ENCODE results near the gene GPR146. TPM values are rescaled to one million over a fixed set of nuclear protein-coding genes. Genes with fewer than 3 reads are reported as not detected.

The GPR146 gene
- total RNA-seq, 1 donor from 2014 or later: 36.1 TPM

DNA sequence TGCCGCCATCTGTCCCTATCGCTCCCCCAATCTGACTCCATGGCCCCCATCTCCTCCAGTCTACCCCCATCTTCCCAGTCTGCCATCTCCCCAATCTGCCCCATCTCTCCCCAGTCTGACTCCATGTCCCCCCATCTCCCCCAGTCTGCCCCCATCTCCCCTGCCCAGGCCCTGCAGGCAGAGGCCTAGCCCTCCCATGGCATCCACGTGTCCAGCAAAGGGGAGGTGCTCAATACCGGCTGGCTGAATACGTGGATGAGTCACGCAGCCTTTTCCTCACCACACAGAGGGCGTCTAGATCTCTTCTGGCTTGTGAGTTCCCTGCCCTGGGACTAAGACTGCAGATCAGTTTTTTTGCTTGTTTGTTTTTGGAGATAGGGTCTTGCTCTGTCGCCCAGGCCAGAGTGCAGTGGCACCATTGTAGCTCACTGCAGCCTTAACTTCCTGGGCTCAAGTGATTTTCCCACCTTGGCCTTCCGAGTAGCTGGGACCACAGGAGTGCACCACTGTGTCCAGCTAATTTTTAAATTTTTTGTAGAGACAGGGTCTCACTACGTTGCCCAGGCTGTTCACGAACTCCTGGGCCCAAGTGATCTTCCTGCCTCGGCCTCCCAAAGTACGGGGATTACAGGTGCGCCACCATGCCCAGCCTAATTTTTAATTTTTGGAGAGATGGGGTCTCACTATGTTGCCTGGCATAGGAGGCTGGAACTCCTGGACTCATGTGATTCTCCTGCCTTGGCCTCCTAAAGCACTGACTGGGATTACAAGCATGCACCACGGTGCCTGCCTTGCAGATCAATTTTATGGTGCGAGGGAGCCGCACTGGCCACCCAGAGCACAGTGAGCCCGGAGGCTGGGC is 15.3 kb upstream of the GPR146 start:
- Histone ChIP-seq H3K27me3 (no peaks in the 10 kb centered on the region), H3K27ac (peak overlapping the region; percentile 97), H3K36me3 (peaks cover 0 to 4% of the 10 kb centered on the region in 2 donors), H3K4me1 (peaks cover 43% of the 10 kb centered on the region), H3K9me3 (no peaks in the 10 kb centered on the region), H3K4me3 (peak overlapping the region; percentile 62 to 82)
- intact Hi-C loops (cut with DNase I): loop anchor here (2.0 to 10.0 kb wide), 2 partner anchors 36 to 1686 kb away; no protein-coding TSS in a partner anchor
- peak in 1 of 2 donors; percentile 96 for DNase-seq (ENCODE audit: extremely low spot score in 2 of 2)
- TF ChIP-seq POLR2AphosphoS5 (IDR thresholded peaks at IDR 0.05; ENCODE audit: insufficient read depth in 1 of 2, low read depth in 1 of 2): peak in 1 of 2 donors; percentile 81
- TF ChIP-seq, protein P1, sequence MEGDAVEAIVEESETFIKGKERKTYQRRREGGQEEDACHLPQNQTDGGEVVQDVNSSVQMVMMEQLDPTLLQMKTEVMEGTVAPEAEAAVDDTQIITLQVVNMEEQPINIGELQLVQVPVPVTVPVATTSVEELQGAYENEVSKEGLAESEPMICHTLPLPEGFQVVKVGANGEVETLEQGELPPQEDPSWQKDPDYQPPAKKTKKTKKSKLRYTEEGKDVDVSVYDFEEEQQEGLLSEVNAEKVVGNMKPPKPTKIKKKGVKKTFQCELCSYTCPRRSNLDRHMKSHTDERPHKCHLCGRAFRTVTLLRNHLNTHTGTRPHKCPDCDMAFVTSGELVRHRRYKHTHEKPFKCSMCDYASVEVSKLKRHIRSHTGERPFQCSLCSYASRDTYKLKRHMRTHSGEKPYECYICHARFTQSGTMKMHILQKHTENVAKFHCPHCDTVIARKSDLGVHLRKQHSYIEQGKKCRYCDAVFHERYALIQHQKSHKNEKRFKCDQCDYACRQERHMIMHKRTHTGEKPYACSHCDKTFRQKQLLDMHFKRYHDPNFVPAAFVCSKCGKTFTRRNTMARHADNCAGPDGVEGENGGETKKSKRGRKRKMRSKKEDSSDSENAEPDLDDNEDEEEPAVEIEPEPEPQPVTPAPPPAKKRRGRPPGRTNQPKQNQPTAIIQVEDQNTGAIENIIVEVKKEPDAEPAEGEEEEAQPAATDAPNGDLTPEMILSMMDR (IDR thresholded peaks at IDR 0.05): no peak

GRCh38 chr7:1029637-1030443 is 14.5 kb upstream of the GPR146 start:
- intact Hi-C loops (cut with DNase I): loop anchor here (2.0 to 10.0 kb wide), 2 partner anchors 35 to 1685 kb away; no protein-coding TSS in a partner anchor
- Histone ChIP-seq H3K36me3 (peaks cover 0 to 4% of the 10 kb centered on the region in 2 donors), H3K27me3 (no peaks in the 10 kb centered on the region), H3K27ac (peak overlapping the region; percentile 97), H3K4me3 (no peak overlapping the region), H3K9me3 (no peaks in the 10 kb centered on the region), H3K4me1 (peaks cover 40% of the 10 kb centered on the region)
- TF ChIP-seq POLR2A (IDR thresholded peaks at IDR 0.05) (no peak), POLR2AphosphoS5 (IDR thresholded peaks at IDR 0.05; ENCODE audit: insufficient read depth in 1 of 2, low read depth in 1 of 2) (no peak)
- no peak for DNase-seq (ENCODE audit: extremely low spot score in 2 of 2)

GRCh38 chr7:1030444-1031070 is 13.8 kb upstream of the GPR146 start:
- intact Hi-C loops (cut with DNase I): no loop called here
- H3K36me3 ChIP-seq: peaks cover 0 to 1% of the 10 kb centered on the region in 2 donors
- TF ChIP-seq, protein P1 (IDR thresholded peaks at IDR 0.05): no peak
- H3K9me3 ChIP-seq: no peaks in the 10 kb centered on the region
- no peaks in the 10 kb centered on the region for H3K27me3 ChIP-seq
- DNase-seq (ENCODE audit: extremely low spot score in 2 of 2): no peak
- peaks cover 33% of the 10 kb centered on the region for H3K4me1 ChIP-seq
- no peak overlapping the region for H3K27ac ChIP-seq
- H3K4me3 ChIP-seq: no peak overlapping the region

- no peaks in the 10 kb centered on the region for H3K9me3 ChIP-seq
- H3K4me1 ChIP-seq: peaks cover 25% of the 10 kb centered on the region
- H3K27ac ChIP-seq: no peak overlapping the region
- H3K27me3 ChIP-seq: no peaks in the 10 kb centered on the region
- no peaks in the 10 kb centered on the region for H3K36me3 ChIP-seq
- no peak overlapping the region for H3K4me3 ChIP-seq
- no peak for DNase-seq (ENCODE audit: extremely low spot score in 2 of 2)
- TF ChIP-seq, protein P1 (IDR thresholded peaks at IDR 0.05): no peak
- TF ChIP-seq POLR2AphosphoS5 (IDR thresholded peaks at IDR 0.05; ENCODE audit: insufficient read depth in 1 of 2, low read depth in 1 of 2) (no peak), POLR2A (IDR thresholded peaks at IDR 0.05) (no peak)
- intact Hi-C loops (cut with DNase I): no loop called here
These were observed 12.5 kb upstream of the GPR146 start for GRCh38 chr7:1031716-1032455.
